ENCODE results near the gene MAPK11.

DNA sequence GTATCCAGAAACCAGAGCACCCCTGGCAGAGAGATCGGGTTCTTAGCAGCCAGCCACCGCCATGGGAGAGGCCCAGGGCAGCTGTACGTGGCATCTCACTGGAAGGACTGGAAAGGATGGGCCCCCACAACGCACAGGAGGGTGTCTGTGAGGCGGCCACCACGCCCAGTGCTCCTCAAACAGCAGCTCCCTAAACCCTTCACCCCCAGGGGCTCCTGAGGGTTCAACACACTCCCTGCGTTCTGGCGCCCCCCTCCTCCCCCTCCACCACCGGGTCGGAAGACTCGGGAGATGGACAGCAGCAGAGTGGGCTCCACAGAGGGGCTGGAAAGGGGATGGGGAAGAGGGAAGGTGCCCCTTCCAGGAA, 9.8 kb downstream of the MAPK11 start:
- TF ChIP-seq POLR2A (IDR thresholded peaks at IDR 0.05; ENCODE audit: low read depth, low read length), result no peak
- TF ChIP-seq TAF1 (IDR thresholded peaks at IDR 0.05; ENCODE audit: borderline replicate concordance, low read depth, low read length), result no peak
- TF ChIP-seq POLR2AphosphoS5 (IDR thresholded peaks at IDR 0.05; ENCODE audit: low read depth, low read length), result no peak
